GM23338 (cell line): ENCODE measurements around the gene ZBTB20. TPM values are rescaled to one million over a fixed set of nuclear protein-coding genes. Genes with fewer than 3 reads are reported as not detected.

Experiments used
- ATAC-seq: fragments of 200-7000 bp; cut with Tn5 transposase; 3 replicates; pipeline ENCODE4 v1.9.1; 2020
- DNase-seq: peaks from one replicate; pipeline ENCODE4 v3.0.0-alpha.2; 2015; ENCODE audit warnings: low spot score
- H2AFZ ChIP-seq: fragments of 200-600 bp; sonication (generic); 2 replicates; pipeline ENCODE4 v1.8.0; 2016; ENCODE audit warnings: antibody characterized with exemption, mild to moderate bottlenecking, moderate library complexity
- H3F3A ChIP-seq: fragments of 200-600 bp; sonication (generic); replicated peaks from 2 replicates; pipeline ENCODE4 v1.8.0; 2017; ENCODE audit warnings: antibody characterized with exemption, mixed run types, low read depth
- H3K27ac ChIP-seq: fragments of 200-600 bp; sonication (generic); 2 replicates; pipeline ENCODE4 v1.6.1; 2016; ENCODE audit warnings: low read depth
- H3K27me3 ChIP-seq: fragments of 200-600 bp; sonication (generic); 2 replicates; pipeline ENCODE4 v1.8.0; 2016; ENCODE audit warnings: mild to moderate bottlenecking, mixed run types, moderate library complexity; ENCODE audit not compliant: insufficient read depth
- H3K36me3 ChIP-seq: fragments of 200-600 bp; sonication (generic); 2 replicates; pipeline ENCODE4 v1.8.0; 2016; ENCODE audit warnings: mild to moderate bottlenecking; ENCODE audit not compliant: insufficient read depth
- H3K4me1 ChIP-seq: fragments of 200-600 bp; sonication (generic); 2 replicates; pipeline ENCODE4 v1.8.0; 2016; ENCODE audit warnings: mild to moderate bottlenecking, moderate library complexity; ENCODE audit not compliant: insufficient read depth
- H3K4me2 ChIP-seq: fragments of 200-600 bp; sonication (generic); 2 replicates; pipeline ENCODE4 v1.7.1; 2017; ENCODE audit warnings: mixed run types
- H3K4me3 ChIP-seq: fragments of 200-600 bp; sonication (generic); 2 replicates; pipeline ENCODE4 v1.6.1; 2016; ENCODE audit warnings: mixed run types
- H3K79me2 ChIP-seq: fragments of 200-600 bp; sonication (generic); replicated peaks from 2 replicates; pipeline ENCODE4 v1.8.0; 2017; ENCODE audit warnings: mild to moderate bottlenecking; ENCODE audit not compliant: insufficient read depth
- H3K9me2 ChIP-seq: fragments of 200-600 bp; sonication (generic); 2 replicates; pipeline ENCODE4 v1.8.0; 2017; ENCODE audit not compliant: insufficient read depth
- H4K20me1 ChIP-seq: fragments of 200-600 bp; sonication (generic); replicated peaks from 2 replicates; pipeline ENCODE4 v1.8.0; 2017; ENCODE audit warnings: mild to moderate bottlenecking; ENCODE audit not compliant: insufficient read depth
- H3K27ac Mint-ChIP-seq: 2 replicates; pipeline ENCODE4 v1.8.0; 2020; ENCODE audit warnings: inconsistent platforms, mild to moderate bottlenecking, moderate library complexity, mixed read lengths
- H3K27me3 Mint-ChIP-seq: 3 replicates; pipeline ENCODE4 v1.8.0; 2022; ENCODE audit warnings: low read depth, mild to moderate bottlenecking, moderate library complexity, mixed read lengths, inconsistent platforms; ENCODE audit not compliant: insufficient read depth, poor library complexity
- H3K36me3 Mint-ChIP-seq: 3 replicates; pipeline ENCODE4 v1.8.0; 2021; ENCODE audit warnings: low read depth, mild to moderate bottlenecking, inconsistent platforms, moderate library complexity, mixed read lengths
- H3K4me1 Mint-ChIP-seq: 3 replicates; pipeline ENCODE4 v1.8.0; 2020; ENCODE audit warnings: mild to moderate bottlenecking, inconsistent platforms, mixed read lengths
- H3K4me3 Mint-ChIP-seq: 3 replicates; pipeline ENCODE4 v1.8.0; 2021; ENCODE audit warnings: moderate library complexity, mild to moderate bottlenecking, inconsistent platforms, mixed read lengths
- H3K9me3 Mint-ChIP-seq: 3 replicates; pipeline ENCODE4 v1.8.0; 2020; ENCODE audit warnings: moderate library complexity, mild to moderate bottlenecking, inconsistent platforms, mixed read lengths
- CREB1 ChIP-seq: fragments of 250-450 bp; sonication (Bioruptor Pico); IDR thresholded peaks from 2 replicates; pipeline ENCODE4 v1.5.0; 2020; ENCODE audit warnings: low read depth, mild to moderate bottlenecking, moderate library complexity
- ETS1 ChIP-seq: IDR thresholded peaks from 2 replicates; pipeline ENCODE4 v1.6.1; 2016; ENCODE audit warnings: antibody characterized with exemption
- EZH2 ChIP-seq: fragments of 200-600 bp; sonication (generic); IDR thresholded peaks from one replicate; pipeline ENCODE4 v1.8.0; 2017; ENCODE audit warnings: antibody characterized with exemption, mild to moderate bottlenecking, low read depth; ENCODE audit not compliant: unreplicated experiment
- EZH2phosphoT487 ChIP-seq: fragments of 200-600 bp; sonication (generic); IDR thresholded peaks from one replicate; pipeline ENCODE4 v1.8.1; 2018; ENCODE audit warnings: antibody characterized with exemption; ENCODE audit not compliant: unreplicated experiment
- JUNB ChIP-seq: IDR thresholded peaks from one replicate; pipeline ENCODE4 v1.6.1; 2016; ENCODE audit warnings: antibody characterized with exemption; ENCODE audit not compliant: unreplicated experiment
- POLR2AphosphoS5 ChIP-seq: IDR thresholded peaks from 2 replicates; pipeline ENCODE4 v1.6.1; 2016; ENCODE audit warnings: antibody characterized with exemption, low read depth
- REST ChIP-seq: IDR thresholded peaks from one replicate; pipeline ENCODE4 v1.6.1; 2018; ENCODE audit warnings: antibody characterized with exemption; ENCODE audit not compliant: unreplicated experiment
- STAT1 ChIP-seq: IDR thresholded peaks from one replicate; pipeline ENCODE4 v1.6.1; 2016; ENCODE audit warnings: antibody characterized with exemption; ENCODE audit not compliant: unreplicated experiment
- ZNF114 ChIP-seq: fragments of 250-450 bp; sonication (Bioruptor Pico); IDR thresholded peaks from 2 replicates; pipeline ENCODE4 v1.5.0; 2020; ENCODE audit warnings: mild to moderate bottlenecking, moderate library complexity
- ZNF331 ChIP-seq: fragments of 250-450 bp; sonication (Bioruptor Pico); IDR thresholded peaks from 2 replicates; pipeline ENCODE4 v1.5.0; 2020; ENCODE audit warnings: low read depth, mild to moderate bottlenecking, moderate library complexity
- ZNF462 ChIP-seq: fragments of 250-450 bp; sonication (Bioruptor Pico); IDR thresholded peaks from 2 replicates; pipeline ENCODE4 v1.5.0; 2020; ENCODE audit warnings: mild to moderate bottlenecking, moderate library complexity
- polyA plus RNA-seq: library from polyadenylated mRNA; unstranded; fragments of >200 nt; fragmentation: Nextera tagmentation; extraction: Ambion mirVana; gene quantifications from 2 replicates; pipeline ENCODE4 v1.2.1, GENCODE V29; 2016
- total RNA-seq: library from RNA; depleted of rRNA; stranded (reverse); fragments of >200 nt; shearing (Covaris generic); gene quantifications from 2 replicates; pipeline ENCODE4 v1.2.3, GENCODE V29; 2014
- TF ChIP-seq, protein P1 (sequence below), 2 experiments: fragments of 200-600 bp in 1 of 2; sonication (generic) in 1 of 2; conservative IDR thresholded peaks; 2 replicates each; pipeline versions ENCODE4 v1.5.1 to v1.6.1; 2016 to 2017; ENCODE audit warnings: antibody characterized with exemption in 2 of 2, low read depth in 2 of 2, mild to moderate bottlenecking in 2 of 2, moderate library complexity in 1 of 2

ZBTB20 gene
- total and polyA plus RNA-seq, 2 experiments from 2014 or later: 2.0 to 3.3 TPM

GRCh38 chr3:114571363-114571762 lies 575.7 kb downstream of the ZBTB20 start (continued):
- no peak for TF ChIP-seq ZNF462
- no peak for TF ChIP-seq POLR2AphosphoS5
- no peak for TF ChIP-seq EZH2
- TF ChIP-seq ZNF114 (CRISPR knock-in tag): no peak
- no peak for TF ChIP-seq STAT1
- no peak for TF ChIP-seq REST

GRCh38 chr3:114569186-114569585 lies 577.9 kb downstream of the ZBTB20 start:
- Histone ChIP-seq H3F3A (no peaks in the 10 kb centered on the region; the same call in 1 of the 2 replicates), H3K79me2 (no peaks in the 10 kb centered on the region), H3K4me1 (peaks cover 52% of the 10 kb centered on the region), H3K4me3 (no peak overlapping the region), H3K36me3 (no peaks in the 10 kb centered on the region), H4K20me1 (no peaks in the 10 kb centered on the region), H3K9me2 (no peaks in the 10 kb centered on the region; the same call in 1 of the 2 replicates), H3K27ac (no peak overlapping the region), H3K4me2 (no peak overlapping the region), H3K27me3 (no peaks in the 10 kb centered on the region), H2AFZ (no peak overlapping the region)
- no peak for DNase-seq
- Mint-ChIP-seq H3K4me1 (peaks cover 53% of the 10 kb centered on the region), H3K4me3 (no peak overlapping the region), H3K36me3 (no peaks in the 10 kb centered on the region), H3K27me3 (peaks cover 3% of the 10 kb centered on the region), H3K9me3 (no peaks in the 10 kb centered on the region), H3K27ac (no peak overlapping the region)
- no peak for ATAC-seq
- TF ChIP-seq ZNF114 (CRISPR knock-in tag) (no peak), STAT1 (no peak), ETS1 (no peak), JUNB (no peak), CREB1 (CRISPR knock-in tag) (no peak), EZH2phosphoT487 (no peak), EZH2 (no peak), ZNF331 (CRISPR knock-in tag) (no peak)
- TF ChIP-seq, protein P1, sequence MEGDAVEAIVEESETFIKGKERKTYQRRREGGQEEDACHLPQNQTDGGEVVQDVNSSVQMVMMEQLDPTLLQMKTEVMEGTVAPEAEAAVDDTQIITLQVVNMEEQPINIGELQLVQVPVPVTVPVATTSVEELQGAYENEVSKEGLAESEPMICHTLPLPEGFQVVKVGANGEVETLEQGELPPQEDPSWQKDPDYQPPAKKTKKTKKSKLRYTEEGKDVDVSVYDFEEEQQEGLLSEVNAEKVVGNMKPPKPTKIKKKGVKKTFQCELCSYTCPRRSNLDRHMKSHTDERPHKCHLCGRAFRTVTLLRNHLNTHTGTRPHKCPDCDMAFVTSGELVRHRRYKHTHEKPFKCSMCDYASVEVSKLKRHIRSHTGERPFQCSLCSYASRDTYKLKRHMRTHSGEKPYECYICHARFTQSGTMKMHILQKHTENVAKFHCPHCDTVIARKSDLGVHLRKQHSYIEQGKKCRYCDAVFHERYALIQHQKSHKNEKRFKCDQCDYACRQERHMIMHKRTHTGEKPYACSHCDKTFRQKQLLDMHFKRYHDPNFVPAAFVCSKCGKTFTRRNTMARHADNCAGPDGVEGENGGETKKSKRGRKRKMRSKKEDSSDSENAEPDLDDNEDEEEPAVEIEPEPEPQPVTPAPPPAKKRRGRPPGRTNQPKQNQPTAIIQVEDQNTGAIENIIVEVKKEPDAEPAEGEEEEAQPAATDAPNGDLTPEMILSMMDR (conservative IDR thresholded peaks at IDR 0.05; ENCODE audit: low read depth in 2 of 2): no peak
